Endothelial cell of umbilical vein (primary cell): ENCODE results near the gene VAV2. TPM values are rescaled to one million over a fixed set of nuclear protein-coding genes. Genes with fewer than 3 reads are reported as not detected.

Source experiments
- BruUV-seq: library from RNA; stranded (reverse); fragments of 400-500 nt; replicated peaks from 2 replicates; lab custom pipeline; 2021; lab: Mats Ljungman, UMichigan
- CTCF ChIA-PET: fragments of 300-600, 350-600 bp; sonication (Branson Sonifier 250); formaldehyde crosslinking; loops from one replicate; lab custom pipeline; 2021; ENCODE audit warnings: antibody characterized with exemption, inconsistent platforms; lab: Charles Lee
- POLR2A ChIA-PET: fragments of 300-600, 350-600 bp; sonication (Branson Sonifier 250); formaldehyde crosslinking; loops from one replicate; lab custom pipeline; 2021; ENCODE audit warnings: antibody characterized with exemption, inconsistent platforms; lab: Charles Lee
- DNase-seq: peaks from one replicate; pipeline ENCODE4 v3.0.0-alpha.2; 2011; ENCODE audit warnings: low read depth, low spot score
- FAIRE-seq: peaks from 2 replicates; lab custom pipeline; 2011; peaks lifted over from hg19 to GRCh38; lab: Jason Lieb, UNC
- H2AFZ ChIP-seq: 2 replicates; pipeline ENCODE4 v1.6.0; 2012; ENCODE audit warnings: low read depth, low read length, control low read depth, inconsistent platforms
- H3K27ac ChIP-seq: 2 replicates; pipeline ENCODE4 v1.5.1; 2011; ENCODE audit warnings: low read depth, mild to moderate bottlenecking, control low read depth, low read length, moderate library complexity; ENCODE audit not compliant: insufficient read depth
- H3K27me3 ChIP-seq, 2 experiments: 2 replicates each; pipeline versions ENCODE4 v1.6.0 to v1.6.1; 2011; ENCODE audit warnings: low read length in 2 of 2, mixed read lengths in 1 of 2; ENCODE audit not compliant: control insufficient read depth in 2 of 2, insufficient read depth in 2 of 2
- H3K36me3 ChIP-seq, 2 experiments: 2 replicates in 1 of 2; 3 replicates in 1 of 2; pipeline ENCODE4 v1.5.1; 2011; ENCODE audit warnings: low read length in 2 of 2, mild to moderate bottlenecking in 1 of 2, moderate library complexity in 1 of 2; ENCODE audit not compliant: control insufficient read depth in 2 of 2, insufficient read depth in 2 of 2; ENCODE audit errors: extremely low read depth in 1 of 2
- H3K4me1 ChIP-seq: 3 replicates; pipeline ENCODE4 v1.5.1; 2011; ENCODE audit warnings: mild to moderate bottlenecking, low read length; ENCODE audit not compliant: control insufficient read depth, insufficient read depth; ENCODE audit errors: extremely low read depth
- H3K4me2 ChIP-seq: 2 replicates; pipeline ENCODE4 v1.6.1; 2011; ENCODE audit warnings: low read length, control low read depth, mixed read lengths; ENCODE audit not compliant: insufficient read depth
- H3K4me3 ChIP-seq, 3 experiments: fragments of 200-600 bp in 1 of 3; sonication (generic), shearing (Covaris generic) in 1 of 3; replicated peaks in 1 of 3; 2 replicates each; pipeline ENCODE4 v1.5.1; 2011 to 2016; ENCODE audit warnings: control low read depth in 3 of 3, low read length in 3 of 3, mild to moderate bottlenecking in 2 of 3, inconsistent platforms in 1 of 3, low read depth in 1 of 3, moderate library complexity in 1 of 3; ENCODE audit not compliant: insufficient read depth in 1 of 3
- H3K79me2 ChIP-seq: 2 replicates; pipeline ENCODE4 v1.6.0; 2012; ENCODE audit warnings: low read length, inconsistent platforms; ENCODE audit not compliant: control insufficient read depth, insufficient read depth
- H3K9ac ChIP-seq: replicated peaks from 2 replicates; pipeline ENCODE3; 2011; ENCODE audit warnings: low read length, control low read depth; ENCODE audit not compliant: insufficient read depth; ENCODE audit errors: extremely low read depth
- H3K9me1 ChIP-seq: replicated peaks from 3 replicates; pipeline ENCODE4 v1.6.0; 2011; ENCODE audit warnings: mild to moderate bottlenecking, low read length; ENCODE audit not compliant: control insufficient read depth, insufficient read depth; ENCODE audit errors: extremely low read depth
- H3K9me3 ChIP-seq: replicated peaks from 2 replicates; pipeline ENCODE4 v1.5.1; 2012; ENCODE audit warnings: low read length, inconsistent platforms; ENCODE audit not compliant: control insufficient read depth, insufficient read depth
- H4K20me1 ChIP-seq: replicated peaks from 2 replicates; pipeline ENCODE3; 2011; ENCODE audit warnings: mild to moderate bottlenecking, low read length; ENCODE audit not compliant: control insufficient read depth, insufficient read depth; ENCODE audit errors: extremely low read depth
- EZH2 ChIP-seq: IDR thresholded peaks from 2 replicates; pipeline ENCODE4 v1.6.1; 2012; ENCODE audit warnings: borderline replicate concordance, low read depth, mild to moderate bottlenecking, moderate library complexity, low read length, inconsistent platforms; ENCODE audit not compliant: severe bottlenecking
- FOS ChIP-seq: IDR thresholded peaks from 2 replicates; pipeline ENCODE4 v1.6.1; 2011; ENCODE audit warnings: mild to moderate bottlenecking, low read length, moderate library complexity, borderline replicate concordance; ENCODE audit not compliant: insufficient read depth
- GATA2 ChIP-seq: IDR thresholded peaks from 2 replicates; pipeline ENCODE4 v1.7.0; 2011; ENCODE audit warnings: low read depth, mild to moderate bottlenecking, moderate library complexity, mixed read lengths, low read length; ENCODE audit not compliant: insufficient read length, insufficient read depth
- JUN ChIP-seq: IDR thresholded peaks from 2 replicates; pipeline ENCODE4 v1.6.1; 2011; ENCODE audit warnings: borderline replicate concordance, low read depth; ENCODE audit not compliant: insufficient read length, insufficient read depth
- MYC ChIP-seq: IDR thresholded peaks from one replicate; pipeline ENCODE4 v1.6.1; 2011; ENCODE audit warnings: mild to moderate bottlenecking, low read depth, low read length
- POLR2A ChIP-seq: IDR thresholded peaks from 2 replicates; pipeline ENCODE4 v1.6.1; 2012; ENCODE audit warnings: low read depth, mild to moderate bottlenecking, control low read depth, low read length
- POLR2AphosphoS5 ChIP-seq: IDR thresholded peaks from 2 replicates; pipeline ENCODE4 v1.6.1; 2012; ENCODE audit warnings: low read depth, mild to moderate bottlenecking, control low read depth, low read length, moderate library complexity; ENCODE audit not compliant: insufficient read depth
- dilution Hi-C: fragments of 300-500 bp; cut with MboI; formaldehyde crosslinking; loops from one replicate; pipeline ENCODE4 v1.15.0; 2019; ENCODE audit warnings: low sequenced_read_pairs; ENCODE audit not compliant: extremely low pct_ligation_motif_present
- intact Hi-C: fragments of 100-400 bp; cut with micrococcal nuclease; formaldehyde crosslinking; loops from one replicate; pipeline ENCODE4 v1.10.0; 2022
- polyA plus RNA-seq, 4 experiments: library from polyadenylated mRNA; depleted of rRNA in 3 of 4; stranded (reverse) in 3 of 4; unstranded in 1 of 4; fragments of >200 nt; gene quantifications; 2 replicates each; pipeline versions ENCODE4 v1.2.1 to v1.2.3, GENCODE V29; 2011 to 2012; ENCODE audit warnings: missing spikeins in 1 of 4
- total RNA-seq: library from RNA; stranded (reverse); gene quantifications from 2 replicates; pipeline ENCODE4 v1.2.3, GENCODE V29; 2021
- TF ChIP-seq, protein P1 (sequence below): IDR thresholded peaks from 2 replicates; pipeline ENCODE4 v1.6.1; 2011; ENCODE audit not compliant: insufficient read depth, insufficient read length
- TF ChIP-seq, protein P2 (sequence below), 2 donors: IDR thresholded peaks; 1 replicate in 1 of 2; 2 replicates in 1 of 2; pipeline ENCODE4 v1.5.1; 2011; ENCODE audit warnings: low read length in 2 of 2, mild to moderate bottlenecking in 2 of 2, moderate library complexity in 2 of 2, control low read depth in 1 of 2, inconsistent platforms in 1 of 2, low read depth in 1 of 2; ENCODE audit not compliant: insufficient read depth in 1 of 2; ENCODE audit errors: extremely low read depth in 1 of 2

Gene VAV2
- total and polyA plus RNA-seq, 2 donors (not counting 3 experiments of a cell fraction or from before 2014, with no cell fraction given), result 10.6 to 30.6 TPM

DNA sequence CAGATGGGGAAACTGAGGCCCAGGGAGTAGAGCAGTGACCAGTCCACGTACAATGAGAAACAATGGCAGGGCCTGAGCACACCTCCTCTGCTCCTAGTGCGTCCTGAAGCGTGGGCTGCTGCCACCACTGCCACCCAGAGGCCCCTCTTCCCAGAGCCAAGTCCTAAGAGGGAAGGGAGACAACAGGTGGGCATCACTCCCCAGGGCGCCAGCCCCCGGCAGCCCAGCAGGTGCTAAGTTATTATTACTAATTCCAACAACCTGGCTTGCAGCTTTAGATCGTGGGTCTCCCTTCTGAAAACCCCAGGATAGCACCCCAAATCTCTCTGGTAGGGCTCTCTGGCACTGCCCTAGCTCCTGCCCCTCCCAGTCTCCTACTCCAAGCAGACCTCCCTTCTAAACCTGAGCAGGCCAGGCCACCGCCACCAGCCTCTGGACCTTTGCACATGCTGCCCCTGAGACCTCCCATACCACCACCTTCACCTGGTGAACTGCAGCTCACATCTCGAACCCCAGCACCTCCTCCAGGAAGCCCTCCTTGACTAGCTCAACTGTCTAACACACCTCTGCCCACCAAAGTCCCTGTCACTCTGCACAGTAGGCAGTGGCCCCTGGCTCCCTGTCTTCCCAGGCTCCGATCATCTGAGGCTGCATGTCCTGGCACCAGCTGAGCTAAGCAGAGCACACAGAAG, 65.8 kb downstream of the VAV2 start:
- Histone ChIP-seq H3K9ac (no peak overlapping the region), H3K4me2 (no peak overlapping the region), H3K27ac (no peak overlapping the region), H3K4me1 (no peaks in the 10 kb centered on the region), H4K20me1 (no peaks in the 10 kb centered on the region), H3K27me3 (no peaks in the 10 kb centered on the region), H3K79me2 (peaks cover 53% of the 10 kb centered on the region), H3K9me1 (no peaks in the 10 kb centered on the region), H2AFZ (no peak overlapping the region), H3K9me3 (no peaks in the 10 kb centered on the region), H3K36me3 (no peaks in the 10 kb centered on the region), H3K4me3 (no peak overlapping the region)
- dilution Hi-C loops (no loop called here), intact Hi-C loops (no loop called here)
- CTCF ChIA-PET, result no interaction called here
- POLR2A ChIA-PET, result no interaction called here
- DNase-seq, result no peak
- TF ChIP-seq POLR2AphosphoS5 (no peak), EZH2 (no peak), FOS (no peak), GATA2 (no peak), MYC (no peak), POLR2A (no peak), JUN (no peak)
- TF ChIP-seq, protein P1, sequence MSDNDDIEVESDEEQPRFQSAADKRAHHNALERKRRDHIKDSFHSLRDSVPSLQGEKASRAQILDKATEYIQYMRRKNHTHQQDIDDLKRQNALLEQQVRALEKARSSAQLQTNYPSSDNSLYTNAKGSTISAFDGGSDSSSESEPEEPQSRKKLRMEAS, result no peak
- TF ChIP-seq, protein P2, sequence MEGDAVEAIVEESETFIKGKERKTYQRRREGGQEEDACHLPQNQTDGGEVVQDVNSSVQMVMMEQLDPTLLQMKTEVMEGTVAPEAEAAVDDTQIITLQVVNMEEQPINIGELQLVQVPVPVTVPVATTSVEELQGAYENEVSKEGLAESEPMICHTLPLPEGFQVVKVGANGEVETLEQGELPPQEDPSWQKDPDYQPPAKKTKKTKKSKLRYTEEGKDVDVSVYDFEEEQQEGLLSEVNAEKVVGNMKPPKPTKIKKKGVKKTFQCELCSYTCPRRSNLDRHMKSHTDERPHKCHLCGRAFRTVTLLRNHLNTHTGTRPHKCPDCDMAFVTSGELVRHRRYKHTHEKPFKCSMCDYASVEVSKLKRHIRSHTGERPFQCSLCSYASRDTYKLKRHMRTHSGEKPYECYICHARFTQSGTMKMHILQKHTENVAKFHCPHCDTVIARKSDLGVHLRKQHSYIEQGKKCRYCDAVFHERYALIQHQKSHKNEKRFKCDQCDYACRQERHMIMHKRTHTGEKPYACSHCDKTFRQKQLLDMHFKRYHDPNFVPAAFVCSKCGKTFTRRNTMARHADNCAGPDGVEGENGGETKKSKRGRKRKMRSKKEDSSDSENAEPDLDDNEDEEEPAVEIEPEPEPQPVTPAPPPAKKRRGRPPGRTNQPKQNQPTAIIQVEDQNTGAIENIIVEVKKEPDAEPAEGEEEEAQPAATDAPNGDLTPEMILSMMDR (IDR thresholded peaks at IDR 0.05; ENCODE audit: extremely low read depth in 1 of 2, insufficient read depth in 1 of 2, low read depth in 1 of 2, low read length in 2 of 2), result no peak
- no peak for FAIRE-seq
- BruUV-seq, result no TSS peak
